DOHH2 (cell line): ENCODE data around the gene CHKA.
A peak's percentile ranks its signal among the peaks of the same experiment; 100 is the strongest.

ENCODE experiments used
- H3F3A ChIP-seq: fragments of 200-600 bp; sonication (generic), shearing (Covaris generic); 2 replicates; pipeline ENCODE4 v1.6.0; 2016; ENCODE audit warnings: antibody characterized with exemption, mild to moderate bottlenecking; ENCODE audit not compliant: control insufficient read depth, insufficient read depth
- H3K27ac ChIP-seq: fragments of 200-600 bp; sonication (generic); 2 replicates; pipeline ENCODE4 v1.5.1; 2014; ENCODE audit warnings: low read depth, mild to moderate bottlenecking, low read length, moderate library complexity
- H3K27me3 ChIP-seq: fragments of 200-600 bp; sonication (generic); 2 replicates; pipeline ENCODE4 v1.6.1; 2014; ENCODE audit warnings: mild to moderate bottlenecking, low read length, mixed read lengths; ENCODE audit not compliant: control insufficient read depth
- H3K36me3 ChIP-seq: fragments of 200-600 bp; sonication (generic); 2 replicates; pipeline ENCODE4 v1.6.1; 2014; ENCODE audit warnings: mild to moderate bottlenecking, low read length, moderate library complexity, mixed read lengths; ENCODE audit not compliant: control insufficient read depth
- H3K4me1 ChIP-seq: fragments of 200-600 bp; sonication (generic); 2 replicates; pipeline ENCODE4 v1.6.1; 2014; ENCODE audit warnings: mild to moderate bottlenecking, low read length, mixed read lengths; ENCODE audit not compliant: control insufficient read depth
- H3K4me2 ChIP-seq: fragments of 200-600 bp; sonication (generic); 2 replicates; pipeline ENCODE4 v1.6.0; 2014; ENCODE audit warnings: mild to moderate bottlenecking, low read length, moderate library complexity
- H3K4me3 ChIP-seq: fragments of 200-600 bp; sonication (generic); 2 replicates; pipeline ENCODE4 v1.5.1; 2014; ENCODE audit warnings: mild to moderate bottlenecking, low read length, mixed read lengths
- H3K79me2 ChIP-seq: fragments of 200-600 bp; sonication (generic); 2 replicates; pipeline ENCODE4 v1.6.1; 2014; ENCODE audit warnings: mild to moderate bottlenecking, low read length, mixed read lengths; ENCODE audit not compliant: control insufficient read depth
- H3K9me2 ChIP-seq: fragments of 200-600 bp; sonication (generic); replicated peaks from 2 replicates; pipeline ENCODE4 v1.6.1; 2014; ENCODE audit warnings: mild to moderate bottlenecking, low read length, mixed read lengths; ENCODE audit not compliant: control insufficient read depth
- H3K9me3 ChIP-seq: fragments of 200-600 bp; sonication (generic); 2 replicates; pipeline ENCODE4 v1.6.1; 2014; ENCODE audit warnings: antibody characterized with exemption, low read length, mixed read lengths; ENCODE audit not compliant: control insufficient read depth, insufficient read depth
- H4K20me1 ChIP-seq: fragments of 200-600 bp; sonication (generic); 2 replicates; pipeline ENCODE4 v1.6.0; 2014; ENCODE audit warnings: low read depth, mild to moderate bottlenecking, antibody characterized with exemption, low read length, moderate library complexity; ENCODE audit not compliant: control insufficient read depth, insufficient read depth
- CTCF ChIP-seq: fragments of 200-600 bp; sonication (generic); IDR thresholded peaks from one replicate; pipeline ENCODE4 v1.5.1; 2014; ENCODE audit warnings: antibody characterized with exemption, mild to moderate bottlenecking, low read depth, low read length; ENCODE audit not compliant: poor library complexity, severe bottlenecking
- EZH2phosphoT487 ChIP-seq: fragments of 200-600 bp; sonication (generic); IDR thresholded peaks from 2 replicates; pipeline ENCODE4 v1.6.1; 2017; ENCODE audit warnings: borderline replicate concordance, mild to moderate bottlenecking, antibody characterized with exemption, low read length, moderate library complexity, mixed read lengths

CHKA gene

GRCh38 chr11:68008381-68009337, 112.5 kb downstream of the CHKA start:
- no peaks in the 10 kb centered on the region for H3K9me2 ChIP-seq
- peaks cover 6% of the 10 kb centered on the region; the same call in 1 of the 2 replicates for H3F3A ChIP-seq
- H3K79me2 ChIP-seq = peaks cover 4% of the 10 kb centered on the region
- peaks cover 38% of the 10 kb centered on the region for H3K4me1 ChIP-seq
- H3K4me3 ChIP-seq = peak overlapping the region; percentile 29
- H3K9me3 ChIP-seq = no peaks in the 10 kb centered on the region
- H3K27me3 ChIP-seq = no peaks in the 10 kb centered on the region
- TF ChIP-seq CTCF (no peak), EZH2phosphoT487 (no peak)
- H3K4me2 ChIP-seq = peak overlapping the region; percentile 64
- H4K20me1 ChIP-seq = no peaks in the 10 kb centered on the region
- peak overlapping the region; percentile 31 for H3K27ac ChIP-seq
- H3K36me3 ChIP-seq = no peaks in the 10 kb centered on the region

DNA sequence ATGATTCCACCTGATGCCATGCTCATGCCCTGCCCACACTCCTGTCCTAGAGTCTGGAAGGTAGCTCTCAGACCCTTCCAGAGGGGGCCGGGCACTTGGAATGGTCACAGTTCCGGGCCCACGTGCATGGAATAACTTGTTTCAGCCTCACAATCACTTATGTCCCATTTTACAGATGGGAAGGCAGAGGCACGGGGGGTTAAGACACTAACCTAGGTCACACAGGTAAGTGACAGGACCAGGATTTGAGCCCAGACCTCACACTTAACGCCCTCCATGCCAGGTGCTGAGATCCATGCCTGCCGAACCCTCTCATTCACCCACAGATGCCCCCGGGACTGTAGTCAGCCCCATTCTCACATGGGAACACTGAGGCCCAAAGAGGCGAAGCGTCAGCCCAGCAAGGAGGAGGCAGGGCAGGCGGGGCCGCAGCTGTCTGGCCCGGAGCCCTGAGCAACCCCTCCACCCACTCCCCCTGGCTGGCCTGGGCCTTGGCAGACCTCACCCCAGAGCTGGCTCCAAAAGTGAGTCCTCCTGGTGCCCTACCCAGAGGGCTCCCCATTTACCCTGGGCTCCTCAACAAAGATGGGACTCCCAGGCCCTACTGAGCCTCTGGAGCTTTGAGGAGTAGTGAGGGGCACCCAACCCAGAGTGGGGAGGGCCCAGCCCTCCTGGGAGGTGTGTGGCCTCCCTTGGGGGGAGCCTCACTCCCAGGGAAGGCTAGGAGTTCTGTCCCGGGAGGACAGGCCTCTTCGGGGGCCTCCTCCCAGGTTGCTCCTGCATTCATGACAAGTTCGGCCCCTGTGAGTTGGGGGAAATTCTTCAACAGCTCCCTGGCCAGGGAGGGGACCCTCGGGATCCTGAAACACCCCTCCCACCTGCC, 113.4 kb downstream of the CHKA start:
- Histone ChIP-seq H3K9me3 (no peaks in the 10 kb centered on the region), H3K36me3 (peaks cover 2% of the 10 kb centered on the region; the same call in 1 of the 2 replicates), H3K4me3 (peak overlapping the region; percentile 29), H3K79me2 (peaks cover 4% of the 10 kb centered on the region), H4K20me1 (no peaks in the 10 kb centered on the region), H3K4me1 (peaks cover 41% of the 10 kb centered on the region), H3F3A (peaks cover 8% of the 10 kb centered on the region), H3K9me2 (no peaks in the 10 kb centered on the region), H3K4me2 (peak overlapping the region; percentile 64), H3K27ac (peak overlapping the region; percentile 31; the same call in 1 of the 2 replicates), H3K27me3 (no peaks in the 10 kb centered on the region)
- TF ChIP-seq EZH2phosphoT487 = no peak
- no peak for TF ChIP-seq CTCF

DNA sequence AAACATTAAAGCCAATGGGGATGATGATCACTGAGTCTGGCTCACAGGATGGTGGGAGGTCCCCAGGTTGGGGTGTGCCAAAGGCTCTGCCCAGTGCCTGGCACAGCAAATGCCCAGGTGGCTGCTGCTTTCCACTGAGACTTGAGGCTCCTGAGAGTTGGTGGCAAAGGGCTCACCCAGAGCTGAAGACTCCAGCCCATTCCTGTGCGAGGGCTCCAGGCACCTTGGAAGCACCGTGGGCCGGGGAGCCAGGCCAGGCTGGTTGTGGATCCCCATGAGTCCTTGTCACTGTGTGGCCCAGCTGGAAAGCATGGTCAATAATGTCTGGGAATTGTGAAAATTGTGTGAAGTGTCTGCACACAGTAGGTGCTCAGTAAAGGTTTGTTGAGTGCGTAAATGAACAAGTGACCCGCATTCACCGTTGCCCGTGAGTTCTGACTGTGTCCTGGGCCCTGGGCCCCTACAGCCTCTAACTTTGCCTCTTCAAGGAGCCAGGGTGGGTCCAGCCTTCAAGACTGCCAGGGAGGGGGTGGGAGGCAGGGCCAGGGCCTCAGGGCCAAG, 114.5 kb downstream of the CHKA start:
- TF ChIP-seq EZH2phosphoT487 = no peak
- no peak for TF ChIP-seq CTCF
- Histone ChIP-seq H3K79me2 (peaks cover 13% of the 10 kb centered on the region), H3F3A (peaks cover 11% of the 10 kb centered on the region), H3K4me1 (peaks cover 52% of the 10 kb centered on the region), H3K4me3 (no peak overlapping the region), H4K20me1 (no peaks in the 10 kb centered on the region), H3K27ac (no peak overlapping the region), H3K9me3 (no peaks in the 10 kb centered on the region), H3K9me2 (no peaks in the 10 kb centered on the region), H3K36me3 (peaks cover 12% of the 10 kb centered on the region), H3K27me3 (no peaks in the 10 kb centered on the region), H3K4me2 (no peak overlapping the region)
